HL-60 (cell line): Measurements from ENCODE around the gene COX10.

ENCODE experiments used
- DNase-seq, 2 experiments: peaks; one replicate each; pipeline ENCODE4 v3.0.0-alpha.2; 2010 to 2020; ENCODE audit warnings: low read depth in 1 of 2, low spot score in 1 of 2
- H3K27ac ChIP-seq: fragments of 250-450 bp; sonication (Bioruptor Pico); replicated peaks from 2 replicates; pipeline ENCODE4 v1.5.1; 2020; ENCODE audit warnings: mild to moderate bottlenecking, moderate library complexity
- H3K27me3 ChIP-seq: fragments of 250-450 bp; sonication (Bioruptor Pico); 2 replicates; pipeline ENCODE4 v1.5.1; 2021; ENCODE audit warnings: mild to moderate bottlenecking, moderate library complexity; ENCODE audit not compliant: insufficient read depth, poor library complexity, severe bottlenecking
- H3K4me3 ChIP-seq: replicated peaks from 2 replicates; pipeline ENCODE4 v1.5.1; 2011; ENCODE audit warnings: mild to moderate bottlenecking, control low read depth, low read length; ENCODE audit not compliant: insufficient read depth
- CTCF ChIP-seq: IDR thresholded peaks from one replicate; pipeline ENCODE4 v1.5.1; 2011; ENCODE audit warnings: low read length, control low read depth, inconsistent platforms; ENCODE audit not compliant: insufficient read depth
- GABPA ChIP-seq: IDR thresholded peaks from 2 replicates; pipeline ENCODE4 v1.6.1; 2012; ENCODE audit warnings: low read depth
- POLR2AphosphoS5 ChIP-seq: IDR thresholded peaks from 2 replicates; pipeline ENCODE4 v1.6.1; 2012; ENCODE audit warnings: low read depth
- REST ChIP-seq: IDR thresholded peaks from 2 replicates; pipeline ENCODE4 v1.6.1; 2012; ENCODE audit warnings: low read depth; ENCODE audit not compliant: insufficient replicate concordance
- SPI1 ChIP-seq: IDR thresholded peaks from 2 replicates; pipeline ENCODE4 v1.6.1; 2012; ENCODE audit warnings: low read depth, mild to moderate bottlenecking, borderline replicate concordance

Gene COX10

GRCh38 chr17:14204546-14204945 is 135.2 kb downstream of the COX10 start:
- Histone ChIP-seq H3K27ac (no peak overlapping the region), H3K27me3 (no peaks in the 10 kb centered on the region), H3K4me3 (no peak overlapping the region)
- no peak for DNase-seq
- TF ChIP-seq CTCF (no peak), REST (no peak)

- Histone ChIP-seq H3K4me3 (no peak overlapping the region), H3K27me3 (no peaks in the 10 kb centered on the region), H3K27ac (no peak overlapping the region)
- TF ChIP-seq REST (no peak), POLR2AphosphoS5 (no peak)
- no peak for DNase-seq
Measured at GRCh38 chr17:14205380-14205779, 136.1 kb downstream of the COX10 start.

GRCh38 chr17:14205992-14206461 is 136.7 kb downstream of the COX10 start:
- DNase-seq: no peak
- H3K4me3 ChIP-seq: no peak overlapping the region
- no peaks in the 10 kb centered on the region for H3K27me3 ChIP-seq
- H3K27ac ChIP-seq: no peak overlapping the region
- TF ChIP-seq CTCF: no peak
- TF ChIP-seq GABPA: no peak
- no peak for TF ChIP-seq SPI1
- no peak for TF ChIP-seq REST
- TF ChIP-seq POLR2AphosphoS5: no peak

GRCh38 chr17:14206891-14207290 is 137.6 kb downstream of the COX10 start:
- no peak for DNase-seq
- Histone ChIP-seq H3K27ac (no peak overlapping the region), H3K27me3 (no peaks in the 10 kb centered on the region), H3K4me3 (no peak overlapping the region)
- no peak for TF ChIP-seq GABPA
- TF ChIP-seq CTCF: no peak
- no peak for TF ChIP-seq REST
- no peak for TF ChIP-seq POLR2AphosphoS5
- no peak for TF ChIP-seq SPI1
